HepG2 (cell line): ENCODE measurements around the gene PPIA. TPM values are rescaled to one million over a fixed set of nuclear protein-coding genes. Genes with fewer than 3 reads are reported as not detected.

Experiments used
- AGO2 ChIP-seq: fragments of 200-400 bp; formaldehyde crosslinking; optimal IDR thresholded peaks from 2 replicates; pipeline ENCODE3; 2017; ENCODE audit warnings: mild to moderate bottlenecking, low read depth, low read length, moderate library complexity
- EED ChIP-seq: sonication (generic); formaldehyde crosslinking; IDR thresholded peaks from 2 replicates; pipeline ENCODE4 v1.5.0; 2020; ENCODE audit warnings: mild to moderate bottlenecking, missing genetic modification reagents
- ETV6 ChIP-seq: sonication (generic); formaldehyde crosslinking; conservative IDR thresholded peaks from 2 replicates; pipeline ENCODE4 v1.4.0; 2020; ENCODE audit warnings: missing genetic modification reagents
- MAFF ChIP-seq: IDR thresholded peaks from 2 replicates; pipeline ENCODE4 v1.6.1; 2011; ENCODE audit warnings: low read depth, low read length, improper control_type of control experiment
- MNT ChIP-seq: fragments of 450-650 bp; IDR thresholded peaks from 2 replicates; pipeline ENCODE4 v1.6.1; 2016
- NAIF1 ChIP-seq: sonication (generic); formaldehyde crosslinking; IDR thresholded peaks from 2 replicates; pipeline ENCODE4 v1.5.0; 2020; ENCODE audit warnings: mild to moderate bottlenecking, missing genetic modification reagents, borderline replicate concordance
- NPAS2 ChIP-seq: sonication (generic); formaldehyde crosslinking; IDR thresholded peaks from 2 replicates; pipeline ENCODE4 v1.8.0; 2022; ENCODE audit warnings: mild to moderate bottlenecking, missing genetic modification reagents, borderline replicate concordance
- STAT5B ChIP-seq: sonication (generic); formaldehyde crosslinking; IDR thresholded peaks from 2 replicates; pipeline ENCODE4 v1.4.0; 2020; ENCODE audit warnings: missing genetic modification reagents
- TBX2 ChIP-seq: sonication (generic); formaldehyde crosslinking; IDR thresholded peaks from 2 replicates; pipeline ENCODE4 v1.5.0; 2020; ENCODE audit warnings: missing genetic modification reagents, mild to moderate bottlenecking, borderline replicate concordance
- ZBTB34 ChIP-seq: sonication (generic); formaldehyde crosslinking; IDR thresholded peaks from 2 replicates; pipeline ENCODE4 v1.8.0; 2022; ENCODE audit warnings: mild to moderate bottlenecking, missing genetic modification reagents
- ZBTB7A ChIP-seq: sonication (generic); formaldehyde crosslinking; IDR thresholded peaks from 2 replicates; pipeline ENCODE4 v1.8.0; 2022; ENCODE audit warnings: mild to moderate bottlenecking, missing genetic modification reagents
- ZC3H13 ChIP-seq: sonication (generic); formaldehyde crosslinking; IDR thresholded peaks from 2 replicates; pipeline ENCODE4 v1.8.1; 2023; ENCODE audit warnings: mild to moderate bottlenecking, missing genetic modification reagents, moderate library complexity
- ZKSCAN1 ChIP-seq: fragments of 150-350 bp; IDR thresholded peaks from 2 replicates; pipeline ENCODE4 v1.6.1; 2014; ENCODE audit warnings: low read length
- ZMYM3 ChIP-seq: sonication (generic); formaldehyde crosslinking; IDR thresholded peaks from 2 replicates; pipeline ENCODE4 v1.5.1; 2020; ENCODE audit warnings: mild to moderate bottlenecking, missing genetic modification reagents
- ZNF275 ChIP-seq: sonication (generic); formaldehyde crosslinking; IDR thresholded peaks from 2 replicates; pipeline ENCODE4 v1.8.0; 2022; ENCODE audit warnings: missing genetic modification reagents, mild to moderate bottlenecking, inconsistent platforms, borderline replicate concordance
- ZNF562 ChIP-seq: sonication (generic); formaldehyde crosslinking; IDR thresholded peaks from 2 replicates; pipeline ENCODE4 v1.8.0; 2022; ENCODE audit warnings: missing genetic modification reagents, borderline replicate concordance
- ZNF607 ChIP-seq: sonication (generic); formaldehyde crosslinking; IDR thresholded peaks from 2 replicates; pipeline ENCODE4 v1.5.1; 2020; ENCODE audit warnings: missing genetic modification reagents, mild to moderate bottlenecking, borderline replicate concordance
- ZNF609 ChIP-seq: sonication (generic); formaldehyde crosslinking; IDR thresholded peaks from 2 replicates; pipeline ENCODE4 v1.4.0; 2020; ENCODE audit warnings: mild to moderate bottlenecking, missing genetic modification reagents, borderline replicate concordance
- ZNF83 ChIP-seq: sonication (generic); formaldehyde crosslinking; IDR thresholded peaks from 2 replicates; pipeline ENCODE4 v1.4.0; 2020; ENCODE audit warnings: missing genetic modification reagents, mild to moderate bottlenecking, borderline replicate concordance
- ZNF891 ChIP-seq: sonication (generic); formaldehyde crosslinking; IDR thresholded peaks from 2 replicates; pipeline ENCODE4 v1.5.0; 2020; ENCODE audit warnings: mild to moderate bottlenecking, missing genetic modification reagents
- polyA plus RNA-seq, 8 experiments: library from polyadenylated mRNA; depleted of rRNA in 3 of 8; stranded (reverse) in 7 of 8; unstranded in 1 of 8; fragments of >200 nt; fragmentation: Illumina TruSeq in 4 of 8; extraction: Trizol in 4 of 8; gene quantifications; 2 replicates each; pipeline versions ENCODE4 v1.2.1 to v1.2.3, GENCODE V29; 2011 to 2016; ENCODE audit warnings: low read depth in 4 of 8, missing spikeins in 1 of 8, mixed read lengths in 1 of 8; ENCODE audit not compliant: insufficient read depth in 1 of 8
- total RNA-seq, 5 experiments: library from RNA; depleted of rRNA; stranded (reverse); fragments of >200 nt; fragmentation: Illumina TruSeq; extraction: Trizol; gene quantifications; 2 replicates each; pipeline ENCODE4 v1.2.3, GENCODE V29; 2016; ENCODE audit warnings: low read depth in 1 of 5

Gene PPIA
- total and polyA plus RNA-seq, 2 of the 13 experiments (the other 11 are each of a cell fraction or from before 2014, with no cell fraction given): 2,268 to 3,010 TPM

- TF ChIP-seq NPAS2 (CRISPR knock-in tag) (no peak), ZMYM3 (CRISPR knock-in tag) (no peak), STAT5B (CRISPR knock-in tag) (no peak), TBX2 (CRISPR knock-in tag) (no peak), ZNF562 (CRISPR knock-in tag) (no peak), AGO2 (peak; percentile 55), ZNF83 (CRISPR knock-in tag) (no peak), ZC3H13 (no peak), ZKSCAN1 (no peak), NAIF1 (CRISPR knock-in tag) (no peak), ZNF275 (CRISPR knock-in tag) (no peak), ETV6 (no peak), ZBTB34 (CRISPR knock-in tag) (no peak), MAFF (no peak), EED (no peak), ZNF607 (CRISPR knock-in tag) (no peak), ZNF891 (CRISPR knock-in tag) (no peak), ZBTB7A (CRISPR knock-in tag) (no peak), ZNF609 (CRISPR knock-in tag) (no peak), MNT (no peak)
Measured at GRCh38 chr7:44847509-44847919, 51.0 kb downstream of the PPIA start (continued).
